NOMO-1 (cell line): Measurements from ENCODE around the gene ACP2.
A peak's percentile ranks its signal among the peaks of the same experiment; 100 is the strongest.

Experiments used
- DNase-seq, 2 experiments: peaks; one replicate each; lab custom pipeline; 2025; ENCODE audit not compliant: unreplicated experiment in 2 of 2; lab: John Stamatoyannopoulos, UW

ACP2 gene

DNA sequence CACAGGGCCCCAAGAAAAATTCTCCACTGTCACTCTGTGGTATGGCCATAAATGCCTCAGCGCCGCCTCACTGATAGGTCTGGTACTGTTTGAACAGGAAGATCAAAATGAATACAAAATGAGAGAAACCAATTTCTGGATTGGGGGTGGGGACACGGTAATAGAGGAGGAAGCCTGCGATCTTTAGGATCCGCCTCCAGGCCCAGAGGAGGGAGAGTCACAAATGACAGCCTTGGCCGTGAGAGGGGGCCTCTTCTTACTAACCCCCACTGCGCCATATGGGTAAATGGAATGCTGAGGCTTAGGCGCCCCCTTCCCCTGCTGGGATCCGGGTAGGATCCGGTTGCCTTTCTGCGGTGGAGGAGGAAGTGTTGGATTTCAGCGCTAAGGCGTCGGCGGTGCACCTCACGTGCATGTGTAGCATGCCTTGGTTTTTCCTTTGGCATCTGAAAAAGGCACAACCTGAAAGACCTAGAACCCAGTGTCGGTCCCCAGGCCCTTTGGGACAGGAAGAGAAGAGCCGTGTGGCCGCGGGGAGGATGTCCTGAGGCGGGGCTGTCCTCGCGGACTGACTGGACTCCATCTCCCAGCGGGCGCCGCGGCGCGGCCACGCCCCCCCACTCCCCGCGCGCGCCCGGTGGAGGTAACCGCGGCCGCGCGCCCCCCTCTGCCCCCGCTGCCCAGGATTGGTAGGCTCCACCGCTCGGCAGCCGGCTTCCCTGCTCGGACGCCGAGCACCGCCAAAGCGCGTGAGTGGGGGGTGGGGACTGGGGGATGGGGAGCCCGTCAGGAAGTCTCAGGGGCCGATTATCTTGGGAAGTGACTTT lies 20.6 kb upstream of the ACP2 start:
- peak; percentile 98 to 99 for DNase-seq

DNA sequence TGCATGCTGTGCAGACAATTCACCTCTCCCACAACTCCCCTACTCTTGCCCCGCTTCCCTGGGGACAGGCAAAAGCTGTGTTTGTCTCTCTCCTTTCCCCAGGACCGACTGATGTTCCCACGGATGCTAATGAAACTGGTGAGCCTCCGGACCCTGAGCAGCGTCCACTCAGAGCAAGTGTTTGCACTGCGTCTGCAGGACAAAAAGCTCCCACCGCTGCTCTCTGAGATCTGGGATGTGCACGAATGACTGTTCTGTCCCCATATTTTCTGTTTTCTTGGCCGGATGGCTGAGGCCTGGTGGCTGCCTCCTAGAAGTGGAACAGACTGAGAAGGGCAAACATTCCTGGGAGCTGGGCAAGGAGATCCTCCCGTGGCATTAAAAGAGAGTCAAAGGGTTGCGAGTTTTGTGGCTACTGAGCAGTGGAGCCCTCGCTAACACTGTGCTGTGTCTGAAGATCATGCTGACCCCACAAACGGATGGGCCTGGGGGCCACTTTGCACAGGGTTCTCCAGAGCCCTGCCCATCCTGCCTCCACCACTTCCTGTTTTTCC lies 19.9 kb upstream of the ACP2 start:
- no peak for DNase-seq

DNA sequence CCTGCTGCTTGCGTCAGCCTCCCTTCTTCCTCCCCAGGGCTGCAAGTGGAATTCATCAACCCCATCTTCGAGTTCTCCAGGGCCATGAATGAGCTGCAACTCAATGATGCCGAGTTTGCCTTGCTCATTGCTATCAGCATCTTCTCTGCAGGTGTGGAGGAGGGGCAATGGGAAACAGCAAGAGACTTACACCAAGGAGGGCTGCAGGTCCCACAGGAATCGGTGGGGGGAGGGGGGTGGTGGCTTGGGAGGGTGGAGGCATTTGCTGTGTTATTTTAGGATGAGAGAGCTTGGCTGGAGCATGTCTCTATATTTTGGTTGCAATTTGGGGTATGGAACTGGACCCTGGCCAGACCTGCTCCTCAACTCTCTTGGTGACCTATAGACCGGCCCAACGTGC lies 19.3 kb upstream of the ACP2 start:
- no peak for DNase-seq

DNA sequence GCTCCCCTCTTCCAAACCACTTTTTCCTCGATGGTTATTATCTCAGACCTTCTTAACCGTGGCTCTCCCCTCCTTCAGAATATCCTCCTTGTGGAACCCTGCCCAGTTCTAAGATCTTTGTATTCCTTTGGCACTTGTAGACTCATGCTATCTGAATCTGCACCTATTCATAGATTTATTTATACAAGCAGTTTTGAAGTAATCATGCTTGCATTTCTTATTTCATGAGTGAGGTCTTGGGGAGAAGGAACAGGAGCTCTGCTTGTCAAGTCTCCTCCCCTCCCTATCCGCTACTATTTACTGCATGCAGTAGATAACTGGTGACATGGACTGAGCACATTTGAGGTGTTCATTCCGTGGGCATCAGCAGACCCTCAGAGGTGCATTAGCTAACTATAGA lies 15.9 kb upstream of the ACP2 start:
- DNase-seq, result no peak

DNA sequence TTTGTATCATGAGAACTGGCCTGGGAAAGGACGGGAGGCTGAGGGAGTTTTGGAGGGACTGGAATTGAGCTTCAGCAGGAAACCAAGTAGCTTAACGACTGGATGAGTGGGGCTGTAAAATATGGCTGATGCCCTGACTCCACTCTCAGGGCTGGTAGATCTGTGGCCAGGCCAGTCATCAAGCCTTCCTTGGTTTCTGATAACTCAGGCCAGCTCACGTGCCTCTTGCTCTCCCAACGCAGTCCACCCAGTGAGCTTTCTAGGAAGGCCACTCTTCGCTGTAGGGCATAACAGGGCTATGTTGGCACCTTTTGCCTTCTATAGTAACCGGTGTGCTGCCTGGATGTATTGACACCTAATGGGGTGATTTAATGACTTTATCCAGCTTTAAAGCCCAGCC lies 15.5 kb upstream of the ACP2 start:
- no peak for DNase-seq

DNA sequence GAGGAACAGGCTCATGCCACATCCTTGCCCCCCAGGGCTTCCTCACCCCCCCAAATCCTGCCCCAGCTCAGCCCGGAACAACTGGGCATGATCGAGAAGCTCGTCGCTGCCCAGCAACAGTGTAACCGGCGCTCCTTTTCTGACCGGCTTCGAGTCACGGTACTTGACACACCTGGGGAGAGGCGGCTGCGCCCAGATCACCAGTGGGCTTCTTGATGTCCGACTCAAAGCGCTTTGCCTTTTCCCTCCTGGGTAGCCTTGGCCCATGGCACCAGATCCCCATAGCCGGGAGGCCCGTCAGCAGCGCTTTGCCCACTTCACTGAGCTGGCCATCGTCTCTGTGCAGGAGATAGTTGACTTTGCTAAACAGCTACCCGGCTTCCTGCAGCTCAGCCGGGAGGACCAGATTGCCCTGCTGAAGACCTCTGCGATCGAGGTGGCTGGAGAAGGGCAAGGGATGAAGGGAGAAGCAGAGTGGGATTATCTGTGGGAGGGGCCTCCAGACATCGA lies 12.7 kb upstream of the ACP2 start:
- DNase-seq, result no peak

DNA sequence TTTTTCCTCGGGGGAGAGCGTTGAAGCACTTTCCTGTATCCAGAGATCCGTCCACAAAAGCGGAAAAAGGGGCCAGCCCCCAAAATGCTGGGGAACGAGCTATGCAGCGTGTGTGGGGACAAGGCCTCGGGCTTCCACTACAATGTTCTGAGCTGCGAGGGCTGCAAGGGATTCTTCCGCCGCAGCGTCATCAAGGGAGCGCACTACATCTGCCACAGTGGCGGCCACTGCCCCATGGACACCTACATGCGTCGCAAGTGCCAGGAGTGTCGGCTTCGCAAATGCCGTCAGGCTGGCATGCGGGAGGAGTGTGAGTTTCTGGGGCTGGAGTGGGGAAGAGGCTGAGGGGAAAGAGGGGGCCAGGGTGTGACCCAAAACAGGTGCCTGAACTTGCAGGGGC lies 11.8 kb upstream of the ACP2 start:
- no peak for DNase-seq

DNA sequence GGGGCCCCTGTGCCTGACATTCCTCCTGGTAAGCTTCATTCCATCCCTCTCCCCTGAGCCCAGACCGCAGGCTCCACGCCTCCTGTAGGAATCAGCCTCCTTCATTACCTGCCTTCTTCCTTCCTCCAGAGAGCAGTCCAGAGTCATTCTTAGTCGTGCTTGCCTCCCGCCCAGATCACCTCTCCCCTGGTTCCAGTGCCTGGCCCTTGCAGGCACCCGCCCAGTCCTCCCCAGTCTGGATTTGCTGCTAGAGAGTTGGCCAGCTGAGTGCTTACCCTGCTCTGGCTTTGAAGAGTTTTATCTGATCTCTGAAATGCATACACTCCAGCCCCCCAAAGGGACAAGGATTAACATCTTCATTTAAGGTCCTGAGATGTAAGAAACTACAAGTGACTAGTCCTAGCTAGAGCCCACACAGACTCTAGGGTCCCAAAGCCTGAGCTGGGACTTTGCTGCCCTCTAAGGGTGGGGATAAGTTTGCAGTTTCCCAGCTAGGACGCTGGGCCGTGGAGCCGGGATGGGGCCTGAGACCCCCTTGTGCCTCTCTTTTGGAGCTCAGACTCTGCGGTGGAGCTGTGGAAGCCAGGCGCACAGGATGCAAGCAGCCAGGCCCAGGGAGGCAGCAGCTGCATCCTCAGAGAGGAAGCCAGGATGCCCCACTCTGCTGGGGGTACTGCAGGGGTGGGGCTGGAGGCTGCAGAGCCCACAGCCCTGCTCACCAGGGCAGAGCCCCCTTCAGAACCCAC lies 10.8 kb upstream of the ACP2 start:
- peak in 1 of 2 experiments; percentile 40 for DNase-seq

DNA sequence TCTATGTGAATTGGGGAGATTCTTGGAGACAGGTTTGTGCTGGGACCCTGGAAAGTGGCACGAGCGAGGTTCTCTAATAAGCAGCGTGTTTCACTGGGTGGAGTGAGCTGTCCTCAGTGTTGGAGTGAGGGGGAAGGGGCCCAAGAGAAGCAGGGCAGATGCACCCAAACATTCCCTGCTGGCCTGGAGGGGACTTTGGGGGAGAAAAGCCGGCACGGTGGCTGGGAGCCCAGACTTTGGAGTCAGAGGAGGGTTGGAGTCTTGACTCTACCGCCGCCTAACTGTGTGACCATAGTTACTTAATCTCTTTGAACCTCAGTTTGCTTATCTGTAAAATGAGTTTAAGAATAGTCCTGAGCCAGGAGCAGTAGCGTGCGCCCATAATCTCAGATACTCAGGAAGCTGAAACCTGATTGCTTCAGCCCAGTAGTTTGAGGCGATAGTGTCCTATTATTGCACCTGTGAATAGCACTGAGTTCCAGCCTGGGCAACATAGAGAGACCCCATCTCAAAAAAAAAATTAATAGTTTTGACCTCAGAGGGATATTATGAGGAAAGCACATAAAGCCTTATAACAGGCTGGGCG lies 9.8 kb upstream of the ACP2 start:
- no peak for DNase-seq

DNA sequence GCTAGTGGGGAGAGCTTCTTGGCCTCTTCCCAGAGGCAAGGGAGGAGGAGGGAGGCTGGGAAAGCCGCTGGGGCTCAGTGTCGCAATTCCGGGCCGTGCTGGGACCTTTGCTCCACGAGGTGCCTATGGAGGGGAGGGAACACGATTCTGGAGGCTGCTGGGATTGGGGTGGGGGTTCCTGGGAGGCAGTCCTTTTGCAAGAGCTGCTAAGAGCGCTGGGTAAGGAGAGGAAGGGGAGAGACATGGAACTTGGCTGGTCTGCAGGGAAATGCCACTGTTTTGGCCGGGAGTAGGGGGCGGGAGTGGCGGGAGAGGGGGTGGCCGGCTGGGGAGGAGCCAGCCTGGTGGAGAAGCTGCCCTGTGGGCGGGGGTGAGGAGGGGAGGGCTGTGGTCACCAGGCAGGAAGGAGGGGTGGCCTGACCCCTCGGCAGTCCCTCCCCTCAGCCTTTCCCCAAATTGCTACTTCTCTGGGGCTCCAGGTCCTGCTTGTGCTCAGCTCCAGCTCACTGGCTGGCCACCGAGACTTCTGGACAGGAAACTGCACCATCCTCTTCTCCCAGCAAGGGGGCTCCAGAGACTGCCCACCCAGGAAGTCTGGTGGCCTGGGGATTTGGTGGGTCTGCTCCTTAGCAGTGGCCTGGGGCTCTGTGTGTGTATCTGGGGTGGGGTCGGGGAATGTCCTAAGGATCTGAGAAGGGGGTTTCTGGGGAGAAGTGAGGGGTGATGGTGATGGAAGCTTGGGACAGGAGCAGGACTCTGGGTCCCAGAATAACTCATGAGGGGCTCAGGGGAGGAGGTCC lies 9.1 kb upstream of the ACP2 start, which contains the start of gene NR1H3:
Gene NR1H3 (plus strand): TSS at position 480 of the 800 bp plus-strand sequence. CDS start 1,221 bp downstream, outside the sequence.
- peak; percentile 12 to 27 for DNase-seq

DNA sequence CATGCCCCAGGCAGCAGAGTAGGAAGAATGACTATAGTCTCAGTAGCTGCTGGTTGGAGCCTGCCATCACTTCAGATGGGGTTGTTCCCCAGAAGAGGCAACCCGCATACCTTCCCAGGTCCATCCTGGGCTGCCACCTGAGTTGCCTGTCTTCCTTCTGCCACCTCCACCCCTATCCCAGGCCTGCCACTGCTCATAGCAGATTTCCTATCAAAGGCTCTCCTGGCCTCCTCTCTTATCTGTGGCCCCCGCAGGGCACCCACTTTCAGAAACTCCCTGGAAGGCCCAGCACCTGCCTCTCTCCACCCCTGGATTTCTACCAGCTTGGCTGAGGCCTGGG lies 8.5 kb upstream of the ACP2 start:
- no peak for DNase-seq

DNA sequence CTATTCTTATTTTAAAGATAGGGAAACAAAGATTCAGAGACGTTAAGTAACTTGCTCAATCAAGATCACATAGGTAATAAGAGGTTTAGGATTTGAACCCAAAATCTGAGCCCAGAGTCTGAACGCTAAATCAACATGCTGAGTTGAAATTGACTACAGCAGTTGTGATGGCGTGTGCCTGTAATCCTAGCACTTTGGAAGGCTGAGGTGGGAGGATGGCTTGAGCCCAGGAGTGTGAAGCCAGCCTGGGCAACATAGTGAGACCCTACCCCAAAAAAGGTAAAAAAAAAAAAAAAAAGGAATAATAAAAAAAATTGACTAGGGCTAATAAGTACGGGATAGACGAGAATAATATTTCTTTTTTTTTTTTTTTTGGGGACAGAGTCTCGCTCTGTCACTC lies 7.8 kb upstream of the ACP2 start:
- no peak for DNase-seq

DNA sequence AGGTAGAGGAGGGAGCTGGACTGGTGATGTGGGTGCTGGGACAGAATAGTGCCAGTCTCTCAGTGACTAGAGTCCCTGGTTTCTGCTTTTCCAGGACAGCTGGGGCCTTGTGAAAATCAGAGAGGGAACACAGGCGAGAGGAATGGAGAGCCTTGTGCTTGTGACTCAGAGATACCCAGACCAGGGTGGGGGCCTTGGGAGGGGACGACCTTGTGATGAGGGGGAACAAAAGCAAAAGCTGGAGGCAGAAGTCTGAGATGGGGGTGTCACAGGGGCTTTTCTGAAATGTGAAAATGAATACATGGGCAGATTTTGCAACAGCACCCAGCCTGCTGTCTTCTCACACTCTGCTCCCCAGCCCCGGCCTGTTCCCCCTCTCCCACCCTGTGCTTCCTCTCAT lies 5.8 kb upstream of the ACP2 start:
- DNase-seq, result no peak

DNA sequence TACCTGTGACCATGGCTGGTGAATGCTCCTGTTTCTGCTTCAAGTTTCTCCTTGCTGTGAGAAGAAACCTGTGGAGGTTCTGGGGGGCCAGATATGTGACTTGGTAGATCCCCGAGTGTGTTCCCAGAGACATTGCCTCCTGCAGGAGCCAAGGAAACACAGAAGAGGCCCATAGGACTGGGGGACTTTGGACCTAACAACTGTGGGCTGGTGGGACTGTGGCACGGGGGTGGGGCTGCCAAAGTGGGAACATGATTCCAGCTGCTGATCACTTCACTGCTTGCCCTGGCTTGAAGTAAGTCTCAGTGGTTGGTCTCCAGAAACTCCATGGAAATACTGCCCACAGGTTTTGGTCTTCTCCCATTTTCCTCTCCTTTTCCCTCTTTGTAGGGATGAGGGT lies 5.0 kb upstream of the ACP2 start:
- DNase-seq, result no peak

DNA sequence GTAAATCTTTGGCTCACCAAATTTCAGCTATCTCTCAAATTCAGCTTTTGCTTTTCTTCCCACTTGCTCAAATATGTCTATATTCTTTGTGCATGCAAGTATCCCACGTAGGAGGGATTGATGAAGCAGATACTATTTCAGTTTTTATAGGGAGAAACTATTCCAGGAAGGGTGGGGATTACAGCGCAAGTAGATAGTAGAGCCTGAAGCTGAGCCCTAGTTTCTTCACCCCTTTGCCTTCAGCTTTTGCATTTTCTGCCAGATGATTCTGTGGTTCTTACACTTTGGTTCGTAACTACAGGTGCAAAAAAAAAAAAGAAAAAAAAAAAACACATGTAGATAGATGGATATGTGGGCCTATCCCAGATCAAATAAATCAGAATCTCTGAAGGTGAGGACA lies 3.1 kb upstream of the ACP2 start:
- no peak for DNase-seq

DNA sequence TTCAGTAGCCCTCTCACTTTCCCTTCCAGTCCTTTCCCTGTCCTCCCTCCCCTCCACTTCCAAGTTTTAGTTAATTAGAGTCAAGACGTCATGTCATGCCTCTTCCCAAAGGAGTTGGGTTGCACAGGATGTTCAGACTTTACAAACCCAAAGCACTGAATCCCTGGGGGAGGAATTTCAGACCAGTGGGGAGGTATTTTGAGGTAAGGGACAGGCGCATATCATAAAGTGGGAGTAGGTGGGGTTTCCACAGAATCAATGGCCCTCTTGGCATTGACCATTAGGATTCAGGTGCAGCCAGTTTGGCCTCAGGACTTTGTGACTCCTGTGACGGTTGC lies 733 bp upstream of the ACP2 start:
- no peak for DNase-seq

DNA sequence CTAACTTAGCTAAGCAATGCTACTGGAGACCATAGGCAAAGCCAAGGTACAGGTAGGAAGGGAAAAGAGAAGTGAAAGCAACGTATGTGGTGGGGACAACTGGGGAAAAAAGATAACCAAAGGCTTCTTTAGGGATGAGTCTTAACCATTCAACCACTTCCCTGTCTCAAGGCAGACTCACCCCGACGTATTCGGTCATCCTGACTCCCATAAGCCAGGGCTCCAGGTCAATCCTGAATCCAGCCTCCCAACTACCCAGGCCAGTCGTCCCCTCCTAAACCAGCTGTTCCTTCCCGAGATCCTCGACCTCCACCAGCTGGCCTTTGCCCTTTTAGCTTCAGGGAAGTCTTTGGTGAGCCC lies 330 bp downstream of the ACP2 start:
- DNase-seq, result peak in 1 of 2 experiments; percentile 42

DNA sequence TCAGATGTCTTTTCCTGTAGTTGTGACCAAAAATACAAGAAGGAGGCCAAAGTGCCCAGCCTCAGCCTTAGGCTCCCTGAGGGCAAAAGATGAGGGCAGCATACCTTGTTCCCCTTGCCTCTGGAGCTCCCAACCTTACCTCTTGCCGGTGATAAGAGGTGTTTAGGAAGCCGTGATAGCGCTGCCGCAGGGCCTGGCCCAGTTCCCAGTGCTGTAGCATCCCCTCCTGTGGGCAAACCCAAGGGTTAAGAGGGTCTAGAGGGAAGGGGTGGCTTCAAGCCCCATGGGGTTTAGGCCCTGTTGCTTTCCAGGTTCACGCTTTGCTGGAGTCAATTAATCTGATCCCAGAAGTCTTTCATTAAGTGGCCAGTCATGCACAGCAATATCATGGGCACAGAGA lies 1.1 kb downstream of the ACP2 start:
- DNase-seq, result no peak

DNA sequence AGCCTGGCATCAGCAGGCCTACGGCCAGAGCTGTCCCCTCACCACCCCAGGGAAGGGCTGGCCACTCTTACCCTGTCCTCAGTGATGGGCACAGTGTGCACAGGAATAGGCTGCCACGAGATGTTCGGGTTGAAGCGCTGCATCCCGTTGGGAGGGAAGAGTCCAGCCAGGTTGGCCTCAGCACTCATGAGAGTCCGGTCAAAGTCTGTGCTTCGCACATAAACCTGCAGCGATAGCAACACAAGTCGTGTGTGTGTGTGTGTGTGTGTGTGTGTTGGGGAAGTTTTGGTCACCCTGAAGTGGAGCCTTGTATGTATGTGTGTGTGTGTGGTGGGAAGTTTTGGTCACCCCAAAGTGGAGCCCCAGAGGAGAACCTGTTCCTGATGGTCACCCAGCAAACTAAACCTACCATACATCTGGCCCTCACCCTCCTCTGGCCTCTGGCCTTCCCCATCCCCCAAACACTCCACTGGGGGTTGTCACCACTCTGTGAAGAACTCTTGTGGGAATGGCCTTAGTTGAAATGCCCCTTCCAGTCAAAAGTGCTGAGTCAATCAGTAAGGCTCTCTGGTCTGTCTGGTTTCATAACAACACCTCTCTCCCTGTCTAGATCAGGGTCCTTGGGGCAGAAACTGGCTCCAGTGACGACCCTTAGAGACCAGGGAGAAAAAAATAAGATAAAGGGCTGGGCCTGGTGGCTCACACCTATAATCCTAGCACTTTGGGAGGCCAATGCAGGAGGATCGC lies 2.8 kb downstream of the ACP2 start:
- DNase-seq, result no peak
